Measurements from ENCODE around the gene C1QTNF1. TPM values are rescaled to one million over a fixed set of nuclear protein-coding genes. Genes with fewer than 3 reads are reported as not detected.
A peak's percentile ranks its signal among the peaks of the same experiment; 100 is the strongest.

C1QTNF1 gene
- total RNA-seq, 1 experiment from 2014 or later: 19.9 TPM

DNA sequence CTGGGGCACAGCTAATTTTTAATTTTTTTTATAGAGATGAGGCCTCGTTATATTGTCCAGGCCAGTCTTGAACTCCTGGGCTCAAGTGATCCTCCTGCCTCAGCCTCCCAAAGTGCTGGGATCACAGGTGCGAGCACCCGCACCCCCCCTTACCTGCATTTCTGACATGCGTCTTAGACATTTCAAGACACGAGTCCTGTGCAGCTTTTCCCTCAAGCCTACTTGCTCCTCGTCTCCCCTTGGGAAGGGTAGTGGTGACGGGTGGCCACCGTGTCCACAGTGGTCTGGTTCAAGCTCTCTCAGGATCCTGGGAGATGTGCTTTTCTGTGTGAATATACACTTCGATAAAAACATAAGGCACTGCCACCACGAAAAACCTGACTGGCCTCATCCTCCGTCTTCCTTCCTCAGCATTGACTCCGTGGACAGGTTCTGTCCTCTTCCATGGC lies 24.0 kb upstream of the C1QTNF1 start:
- no TSS peak for BruUV-seq (replicated peaks)
- intact Hi-C loops (cut with micrococcal nuclease; ENCODE audit: unreplicated experiment): no loop called here
- no peak overlapping the region for H3K27ac Mint-ChIP-seq (ENCODE audit: unreplicated experiment)
- no peaks in the 10 kb centered on the region for H3K9me3 ChIP-seq
- no peak overlapping the region for H3K4me3 ChIP-seq (ENCODE audit: low read depth, low read length)
- POLR2A ChIA-PET: no interaction called here
- DNase-seq: peak in 1 of 2 experiments; percentile 12
- no peaks in the 10 kb centered on the region for H3K27me3 ChIP-seq (replicated peaks; ENCODE audit: control insufficient read depth, insufficient read depth, low read length)
- no peaks in the 10 kb centered on the region for H3K27me3 Mint-ChIP-seq (ENCODE audit: insufficient read depth, unreplicated experiment)
- no peak overlapping the region for H3K4me3 Mint-ChIP-seq (ENCODE audit: unreplicated experiment)
- 0 out of 2 replicates have a peak, but pooled peaks cover 3% of the 10 kb centered on the region for H3K36me3 ChIP-seq (ENCODE audit: control insufficient read depth, insufficient read depth, low read length)
- H3K4me1 ChIP-seq: no peaks in the 10 kb centered on the region
- H3K4me1 Mint-ChIP-seq (ENCODE audit: low read depth, unreplicated experiment): no peaks in the 10 kb centered on the region
- TF ChIP-seq, protein P1, sequence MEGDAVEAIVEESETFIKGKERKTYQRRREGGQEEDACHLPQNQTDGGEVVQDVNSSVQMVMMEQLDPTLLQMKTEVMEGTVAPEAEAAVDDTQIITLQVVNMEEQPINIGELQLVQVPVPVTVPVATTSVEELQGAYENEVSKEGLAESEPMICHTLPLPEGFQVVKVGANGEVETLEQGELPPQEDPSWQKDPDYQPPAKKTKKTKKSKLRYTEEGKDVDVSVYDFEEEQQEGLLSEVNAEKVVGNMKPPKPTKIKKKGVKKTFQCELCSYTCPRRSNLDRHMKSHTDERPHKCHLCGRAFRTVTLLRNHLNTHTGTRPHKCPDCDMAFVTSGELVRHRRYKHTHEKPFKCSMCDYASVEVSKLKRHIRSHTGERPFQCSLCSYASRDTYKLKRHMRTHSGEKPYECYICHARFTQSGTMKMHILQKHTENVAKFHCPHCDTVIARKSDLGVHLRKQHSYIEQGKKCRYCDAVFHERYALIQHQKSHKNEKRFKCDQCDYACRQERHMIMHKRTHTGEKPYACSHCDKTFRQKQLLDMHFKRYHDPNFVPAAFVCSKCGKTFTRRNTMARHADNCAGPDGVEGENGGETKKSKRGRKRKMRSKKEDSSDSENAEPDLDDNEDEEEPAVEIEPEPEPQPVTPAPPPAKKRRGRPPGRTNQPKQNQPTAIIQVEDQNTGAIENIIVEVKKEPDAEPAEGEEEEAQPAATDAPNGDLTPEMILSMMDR (IDR thresholded peaks at IDR 0.05; ENCODE audit: insufficient read depth in 1 of 2, low read depth in 1 of 2, low read length in 1 of 2, severe bottlenecking in 1 of 2, unreplicated experiment in 1 of 2): no peak
- H3K36me3 Mint-ChIP-seq (ENCODE audit: insufficient read depth, unreplicated experiment): peaks cover 48% of the 10 kb centered on the region
- CTCF ChIA-PET: no interaction called here
- no peaks in the 10 kb centered on the region for H3K9me3 Mint-ChIP-seq (ENCODE audit: unreplicated experiment)

DNA sequence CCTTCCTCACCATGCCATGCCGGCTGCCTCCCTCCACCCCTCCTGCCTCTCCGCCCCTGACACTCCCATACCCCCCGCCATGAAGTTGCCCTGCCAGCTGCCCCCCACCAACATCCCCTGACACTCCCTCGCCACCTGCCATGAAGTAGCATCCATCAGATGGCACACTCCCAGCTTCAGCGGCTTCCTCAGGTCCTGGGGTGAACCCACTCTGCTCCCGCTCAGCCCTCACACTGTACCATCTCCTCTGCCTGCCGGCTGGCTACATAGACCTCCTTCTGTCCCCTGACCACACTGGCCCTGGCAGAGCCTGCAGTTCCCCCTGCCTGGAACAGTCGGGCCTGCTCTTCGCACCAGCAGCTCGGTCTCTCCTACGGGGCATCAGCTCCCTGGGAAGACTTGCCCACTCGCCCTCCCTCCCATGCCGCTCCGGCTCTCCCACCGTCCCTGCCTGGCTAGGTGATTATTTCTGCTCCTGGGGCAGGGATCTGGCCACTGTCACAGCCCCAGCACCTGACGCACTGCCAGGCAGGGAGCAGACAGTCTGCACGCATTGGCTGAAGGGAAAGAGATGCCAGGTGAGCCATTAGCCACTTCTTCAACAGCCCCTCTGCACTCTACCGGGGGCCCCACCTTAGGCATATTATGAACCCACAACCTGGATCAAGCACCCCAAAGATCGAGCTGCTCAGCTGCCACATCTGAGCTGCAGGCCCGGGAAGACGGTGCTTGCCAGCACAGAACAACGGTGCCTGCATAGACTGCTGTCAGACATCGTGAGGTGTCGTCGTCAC lies 23.4 kb upstream of the C1QTNF1 start:
- POLR2A ChIA-PET: no interaction called here
- BruUV-seq (replicated peaks): no TSS peak
- Mint-ChIP-seq H3K4me1 (ENCODE audit: low read depth, unreplicated experiment) (no peaks in the 10 kb centered on the region), H3K36me3 (ENCODE audit: insufficient read depth, unreplicated experiment) (peaks cover 43% of the 10 kb centered on the region), H3K27ac (ENCODE audit: unreplicated experiment) (no peak overlapping the region), H3K9me3 (ENCODE audit: unreplicated experiment) (no peaks in the 10 kb centered on the region), H3K27me3 (ENCODE audit: insufficient read depth, unreplicated experiment) (no peaks in the 10 kb centered on the region), H3K4me3 (ENCODE audit: unreplicated experiment) (no peak overlapping the region)
- TF ChIP-seq, protein P1 (IDR thresholded peaks at IDR 0.05; ENCODE audit: insufficient read depth in 1 of 2, low read depth in 1 of 2, low read length in 1 of 2, severe bottlenecking in 1 of 2, unreplicated experiment in 1 of 2): no peak
- peak in 1 of 2 experiments; percentile 33 for DNase-seq
- Histone ChIP-seq H3K9me3 (no peaks in the 10 kb centered on the region), H3K4me1 (peaks cover 3% of the 10 kb centered on the region; the same call in 1 of the 2 replicates), H3K4me3 (ENCODE audit: low read depth, low read length) (no peak overlapping the region), H3K36me3 (ENCODE audit: control insufficient read depth, insufficient read depth, low read length) (0 out of 2 replicates have a peak, but pooled peaks cover 3% of the 10 kb centered on the region), H3K27me3 (replicated peaks; ENCODE audit: control insufficient read depth, insufficient read depth, low read length) (no peaks in the 10 kb centered on the region)
- CTCF ChIA-PET: no interaction called here
- intact Hi-C loops (cut with micrococcal nuclease; ENCODE audit: unreplicated experiment): no loop called here

DNA sequence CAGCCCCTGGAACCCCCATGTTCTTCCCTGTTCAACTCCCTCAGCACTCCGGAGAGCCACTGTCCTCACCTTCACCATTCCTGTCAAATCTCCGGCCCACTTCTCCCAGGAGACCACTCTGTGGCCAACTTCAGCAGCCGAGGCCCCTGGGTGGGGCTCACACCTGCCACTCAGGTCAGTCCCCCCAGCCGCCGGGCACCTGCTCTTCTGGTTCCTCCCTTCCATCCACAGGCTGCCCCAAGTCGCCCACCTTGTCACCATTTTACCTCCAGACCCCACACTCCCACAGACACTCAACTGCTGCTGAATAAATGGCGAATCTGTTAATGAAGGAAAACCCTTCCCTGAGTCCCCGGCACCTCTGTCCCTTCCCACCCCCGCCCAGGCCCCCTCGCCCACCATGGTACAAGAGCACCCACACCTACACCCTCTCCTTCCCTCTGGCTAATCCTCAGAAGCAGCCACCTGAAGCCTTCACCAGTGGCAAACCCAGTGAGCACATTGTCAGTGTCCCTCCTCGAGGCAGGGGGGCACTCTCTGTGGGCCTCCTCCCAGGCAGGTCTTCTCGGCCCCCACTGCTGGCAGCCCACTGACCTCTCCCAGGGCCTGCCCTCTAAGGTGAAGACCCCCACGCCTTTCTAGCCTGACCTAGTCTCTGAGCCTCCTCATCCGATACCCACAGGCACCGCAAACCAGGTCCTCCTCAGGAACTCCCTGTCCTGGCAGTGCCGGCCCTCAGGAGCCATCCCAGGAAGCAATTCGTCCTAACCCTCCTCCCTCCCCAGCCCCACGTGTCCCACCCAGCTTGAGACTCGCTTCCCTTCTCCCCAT lies 22.6 kb upstream of the C1QTNF1 start:
- Histone ChIP-seq H3K36me3 (ENCODE audit: control insufficient read depth, insufficient read depth, low read length) (0 out of 2 replicates have a peak, but pooled peaks cover 3% of the 10 kb centered on the region), H3K27me3 (replicated peaks; ENCODE audit: control insufficient read depth, insufficient read depth, low read length) (no peaks in the 10 kb centered on the region), H3K4me3 (ENCODE audit: low read depth, low read length) (no peak overlapping the region), H3K9me3 (no peaks in the 10 kb centered on the region), H3K4me1 (peaks cover 4% of the 10 kb centered on the region; the same call in 1 of the 2 replicates)
- Mint-ChIP-seq H3K4me1 (ENCODE audit: low read depth, unreplicated experiment) (peaks cover 6% of the 10 kb centered on the region), H3K36me3 (ENCODE audit: insufficient read depth, unreplicated experiment) (peaks cover 37% of the 10 kb centered on the region), H3K27me3 (ENCODE audit: insufficient read depth, unreplicated experiment) (no peaks in the 10 kb centered on the region), H3K4me3 (ENCODE audit: unreplicated experiment) (no peak overlapping the region), H3K9me3 (ENCODE audit: unreplicated experiment) (no peaks in the 10 kb centered on the region), H3K27ac (ENCODE audit: unreplicated experiment) (no peak overlapping the region)
- intact Hi-C loops (cut with micrococcal nuclease; ENCODE audit: unreplicated experiment): no loop called here
- ChIA-PET POLR2A (no interaction called here), CTCF (no interaction called here)
- TF ChIP-seq, protein P1 (IDR thresholded peaks at IDR 0.05; ENCODE audit: insufficient read depth in 1 of 2, low read depth in 1 of 2, low read length in 1 of 2, severe bottlenecking in 1 of 2, unreplicated experiment in 1 of 2): no peak
- peak in 1 of 2 experiments; percentile 35 for DNase-seq
- no TSS peak for BruUV-seq (replicated peaks)

Data from Caco-2 (cell line).